A673 (cell line): ENCODE data around the gene SRPK1. TPM values are rescaled to one million over a fixed set of nuclear protein-coding genes. Genes with fewer than 3 reads are reported as not detected.

ENCODE experiments used
- BruUV-seq: library from RNA; stranded (reverse); fragments of 400-500 nt; replicated peaks from 2 replicates; lab custom pipeline; 2021; lab: Mats Ljungman, UMichigan
- CTCF ChIA-PET: fragments of 300-600 bp; sonication (Branson Sonifier 250); formaldehyde crosslinking; loops from one replicate; lab custom pipeline; 2022; ENCODE audit warnings: antibody characterized with exemption; lab: Charles Lee
- POLR2A ChIA-PET: fragments of 300-600 bp; sonication (Branson Sonifier 250); formaldehyde crosslinking; loops from one replicate; lab custom pipeline; 2022; ENCODE audit warnings: antibody characterized with exemption; ENCODE audit not compliant: low non-redundant PET; lab: Charles Lee
- DNase-seq: peaks from one replicate; pipeline ENCODE4 v3.0.0-alpha.2; 2015; ENCODE audit warnings: low spot score
- H3K27ac ChIP-seq: fragments of 200-600 bp; sonication (generic); 2 replicates; pipeline ENCODE4 v1.5.1; 2016; ENCODE audit warnings: mixed run types, low read depth, mild to moderate bottlenecking, mixed read lengths, antibody characterized with exemption, low read length; ENCODE audit not compliant: poor library complexity, severe bottlenecking
- H3K27me3 ChIP-seq: fragments of 200-600 bp; sonication (generic); replicated peaks from 2 replicates; pipeline ENCODE4 v1.6.1; 2017; ENCODE audit warnings: mixed run types, low read depth, mild to moderate bottlenecking, mixed read lengths, antibody characterized with exemption, low read length; ENCODE audit not compliant: insufficient read depth, poor library complexity
- H3K36me3 ChIP-seq: fragments of 200-600 bp; sonication (generic); 2 replicates; pipeline ENCODE4 v1.6.1; 2016; ENCODE audit warnings: mixed run types, mild to moderate bottlenecking, mixed read lengths, antibody characterized with exemption, low read length; ENCODE audit not compliant: insufficient read depth, poor library complexity, severe bottlenecking
- H3K4me1 ChIP-seq: fragments of 200-600 bp; sonication (generic); 2 replicates; pipeline ENCODE4 v1.6.1; 2017; ENCODE audit warnings: mixed run types, mild to moderate bottlenecking, mixed read lengths, antibody characterized with exemption, low read length; ENCODE audit not compliant: insufficient read depth, poor library complexity, severe bottlenecking
- H3K4me3 ChIP-seq: fragments of 200-600 bp; sonication (generic); 2 replicates; pipeline ENCODE4 v1.5.1; 2016; ENCODE audit warnings: low read depth, mixed run types, mild to moderate bottlenecking, mixed read lengths, low read length; ENCODE audit not compliant: poor library complexity, severe bottlenecking
- H3K9me3 ChIP-seq: fragments of 200-600 bp; sonication (generic); 2 replicates; pipeline ENCODE4 v1.6.1; 2016; ENCODE audit warnings: mixed run types, low read depth, mild to moderate bottlenecking, mixed read lengths, antibody characterized with exemption, low read length; ENCODE audit not compliant: poor library complexity, severe bottlenecking
- EZH2 ChIP-seq: fragments of 200-600 bp; sonication (generic); IDR thresholded peaks from 2 replicates; pipeline ENCODE4 v1.6.1; 2017; ENCODE audit warnings: borderline replicate concordance, low read depth, mild to moderate bottlenecking, mixed read lengths, antibody characterized with exemption, low read length; ENCODE audit not compliant: poor library complexity, severe bottlenecking
- intact Hi-C: fragments of 100-400 bp; cut with micrococcal nuclease; formaldehyde crosslinking; loops from one replicate; pipeline ENCODE4 v1.10.0; 2022; ENCODE audit not compliant: unreplicated experiment
- total RNA-seq: library from RNA; stranded (reverse); gene quantifications from 2 replicates; pipeline ENCODE4 v1.2.3, GENCODE V29; 2021
- TF ChIP-seq, protein P1 (sequence below): fragments of 300-800, 200-600 bp; sonication (generic); conservative IDR thresholded peaks from 2 replicates; pipeline ENCODE4 v1.5.1; 2017; ENCODE audit warnings: low read depth, mild to moderate bottlenecking, antibody characterized with exemption, low read length, moderate library complexity, mixed read lengths

Gene SRPK1
- total RNA-seq, 1 experiment from 2014 or later = 104 TPM

DNA sequence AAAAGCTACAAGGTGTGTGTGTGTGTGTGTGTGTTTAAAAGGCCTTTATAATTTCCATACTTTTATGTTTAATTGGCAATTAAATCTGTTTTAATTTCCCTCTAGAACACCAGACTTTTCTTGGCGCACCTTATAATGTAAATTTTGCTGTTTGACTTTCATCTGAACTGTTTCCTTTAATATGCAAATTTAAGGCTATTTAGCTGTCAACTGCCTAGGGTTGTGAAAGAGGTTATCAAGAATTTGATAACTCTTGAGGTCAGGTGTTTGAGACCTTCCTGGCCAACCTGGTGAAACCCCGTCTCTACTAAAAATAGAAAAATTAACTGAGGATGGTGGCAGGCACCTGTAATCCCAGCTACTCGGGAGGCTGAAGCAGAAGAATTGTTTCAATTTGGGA, 119.8 kb downstream of the SRPK1 start:
- H3K9me3 ChIP-seq = no peaks in the 10 kb centered on the region
- POLR2A ChIA-PET = no interaction called here
- H3K4me1 ChIP-seq = no peaks in the 10 kb centered on the region
- CTCF ChIA-PET = no interaction called here
- no peaks in the 10 kb centered on the region for H3K36me3 ChIP-seq
- intact Hi-C loops = no loop called here
- no peak overlapping the region for H3K4me3 ChIP-seq
- no peak for DNase-seq
- BruUV-seq = no TSS peak
- no peaks in the 10 kb centered on the region for H3K27me3 ChIP-seq
- H3K27ac ChIP-seq = no peak overlapping the region
- TF ChIP-seq, protein P1, sequence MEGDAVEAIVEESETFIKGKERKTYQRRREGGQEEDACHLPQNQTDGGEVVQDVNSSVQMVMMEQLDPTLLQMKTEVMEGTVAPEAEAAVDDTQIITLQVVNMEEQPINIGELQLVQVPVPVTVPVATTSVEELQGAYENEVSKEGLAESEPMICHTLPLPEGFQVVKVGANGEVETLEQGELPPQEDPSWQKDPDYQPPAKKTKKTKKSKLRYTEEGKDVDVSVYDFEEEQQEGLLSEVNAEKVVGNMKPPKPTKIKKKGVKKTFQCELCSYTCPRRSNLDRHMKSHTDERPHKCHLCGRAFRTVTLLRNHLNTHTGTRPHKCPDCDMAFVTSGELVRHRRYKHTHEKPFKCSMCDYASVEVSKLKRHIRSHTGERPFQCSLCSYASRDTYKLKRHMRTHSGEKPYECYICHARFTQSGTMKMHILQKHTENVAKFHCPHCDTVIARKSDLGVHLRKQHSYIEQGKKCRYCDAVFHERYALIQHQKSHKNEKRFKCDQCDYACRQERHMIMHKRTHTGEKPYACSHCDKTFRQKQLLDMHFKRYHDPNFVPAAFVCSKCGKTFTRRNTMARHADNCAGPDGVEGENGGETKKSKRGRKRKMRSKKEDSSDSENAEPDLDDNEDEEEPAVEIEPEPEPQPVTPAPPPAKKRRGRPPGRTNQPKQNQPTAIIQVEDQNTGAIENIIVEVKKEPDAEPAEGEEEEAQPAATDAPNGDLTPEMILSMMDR = no peak
- TF ChIP-seq EZH2 = no peak

DNA sequence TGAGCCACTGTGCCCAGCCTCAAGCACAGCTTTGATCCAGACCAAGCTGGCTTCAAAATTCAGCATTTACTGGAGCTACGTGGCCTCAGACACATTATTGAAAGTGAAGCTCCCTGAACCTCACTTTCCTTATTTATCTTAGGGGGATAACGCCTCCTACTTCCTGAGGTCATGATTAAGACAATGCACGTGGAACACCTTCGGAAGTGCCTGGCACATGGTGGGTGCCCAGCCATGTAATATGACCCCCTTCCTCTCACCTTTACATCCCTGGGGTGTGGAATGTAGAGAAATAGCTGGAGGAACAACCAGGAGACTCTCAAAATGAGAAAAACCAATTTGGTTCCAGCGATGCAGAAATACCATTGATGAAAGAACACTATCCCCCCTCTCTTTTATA, 122.2 kb downstream of the SRPK1 start:
- CTCF ChIA-PET = no interaction called here
- Histone ChIP-seq H3K27ac (no peak overlapping the region), H3K27me3 (no peaks in the 10 kb centered on the region), H3K4me3 (no peak overlapping the region), H3K36me3 (no peaks in the 10 kb centered on the region), H3K9me3 (no peaks in the 10 kb centered on the region), H3K4me1 (no peaks in the 10 kb centered on the region)
- TF ChIP-seq, protein P1 = no peak
- no peak for TF ChIP-seq EZH2
- no TSS peak for BruUV-seq
- POLR2A ChIA-PET = no interaction called here
- no peak for DNase-seq
- intact Hi-C loops = loop anchor here (1.0 kb wide), 1 partner anchor 10 kb away; no protein-coding TSS in a partner anchor

DNA sequence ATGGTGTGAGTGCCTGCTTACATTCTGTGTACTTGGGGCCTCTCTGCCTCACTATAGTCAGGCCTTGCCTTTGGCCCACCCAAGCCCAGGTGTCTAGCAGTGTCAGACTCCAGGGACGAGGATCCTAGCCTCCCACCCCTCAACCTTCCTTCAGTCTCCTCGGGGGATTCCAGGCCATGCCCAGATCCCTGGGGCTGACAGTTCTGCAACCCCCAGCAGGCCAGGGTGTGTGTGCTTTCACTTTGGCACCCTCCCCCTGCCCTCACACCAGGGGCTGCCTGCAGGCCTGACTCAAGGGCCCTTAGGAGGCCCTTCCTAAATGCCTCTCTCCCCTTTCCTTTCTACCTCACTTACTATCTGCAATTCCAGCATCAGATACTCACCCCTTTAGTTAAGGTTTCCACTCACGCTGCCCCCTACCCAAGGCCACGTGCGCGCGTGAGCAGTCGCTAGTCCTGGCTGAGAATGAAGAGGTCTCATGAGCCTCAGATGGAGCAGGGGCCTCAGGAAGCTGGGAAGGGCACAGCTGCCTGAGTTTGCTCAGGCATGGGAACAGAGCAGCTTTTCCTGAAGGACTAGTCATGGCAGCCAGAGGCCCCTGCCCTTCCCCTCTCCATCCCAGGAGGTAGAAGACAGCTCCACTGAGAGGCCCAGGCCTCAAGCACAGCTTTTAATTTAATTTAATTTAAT, 122.9 kb downstream of the SRPK1 start:
- Histone ChIP-seq H3K27ac (no peak overlapping the region), H3K27me3 (no peaks in the 10 kb centered on the region), H3K9me3 (no peaks in the 10 kb centered on the region), H3K36me3 (no peaks in the 10 kb centered on the region), H3K4me3 (no peak overlapping the region), H3K4me1 (no peaks in the 10 kb centered on the region)
- ChIA-PET CTCF (no interaction called here), POLR2A (no interaction called here)
- intact Hi-C loops = loop anchor here (1.0 kb wide), 1 partner anchor 10 kb away; no protein-coding TSS in a partner anchor
- DNase-seq = no peak
- TF ChIP-seq, protein P1 = no peak
- TF ChIP-seq EZH2 = no peak
- no TSS peak for BruUV-seq
